HEK293 (cell line): ENCODE measurements around the gene COMMD7.

Experiments used
- CTCF ChIA-PET: fragments of 350-600 bp; formaldehyde crosslinking; extraction: SDS; loops from one replicate; lab custom pipeline; 2021; ENCODE audit warnings: antibody characterized with exemption; lab: Yijun Ruan, JAX
- POLR2A ChIA-PET: fragments of 300-600 bp; formaldehyde crosslinking; extraction: SDS; loops from one replicate; lab custom pipeline; 2020; ENCODE audit warnings: antibody characterized with exemption, inconsistent platforms; lab: Yijun Ruan, JAX
- H3K27ac ChIP-seq: fragments of 200-500 bp; sonication (Bioruptor generic); 2 replicates; pipeline ENCODE4 v1.5.1; 2014; ENCODE audit warnings: low read depth, low read length, control low read depth, inconsistent platforms; ENCODE audit errors: extremely low read depth
- H3K36me3 ChIP-seq, 2 experiments: fragments of 200-500 bp in 1 of 2; sonication (Bioruptor generic) in 1 of 2; 1 replicate in 1 of 2; 2 replicates in 1 of 2; pipeline ENCODE4 v1.5.1; 2014 to 2017; ENCODE audit warnings: inconsistent platforms in 2 of 2, low read length in 2 of 2; ENCODE audit not compliant: control insufficient read depth in 2 of 2, insufficient read depth in 1 of 2
- H3K4me1 ChIP-seq: fragments of 200-500 bp; sonication (Bioruptor generic); 2 replicates; pipeline ENCODE4 v1.5.1; 2014; ENCODE audit warnings: mild to moderate bottlenecking, low read length, inconsistent platforms; ENCODE audit not compliant: control insufficient read depth, insufficient read depth
- H3K4me3 ChIP-seq: 2 replicates; pipeline ENCODE4 v1.5.1; 2011; ENCODE audit warnings: low read depth, mild to moderate bottlenecking, control low read depth, low read length, moderate library complexity
- H3K9me3 ChIP-seq: fragments of 200-500 bp; sonication (Bioruptor generic); 2 replicates; pipeline ENCODE4 v1.5.1; 2014; ENCODE audit warnings: low read depth, low read length, inconsistent platforms; ENCODE audit not compliant: control insufficient read depth, insufficient read depth
- KLF16 ChIP-seq: fragments of 450-650 bp; formaldehyde crosslinking; IDR thresholded peaks from 2 replicates; pipeline ENCODE4 v1.5.1; 2017; ENCODE audit warnings: missing biosample characterization, missing genetic modification characterization
- KLF8 ChIP-seq: fragments of 450-650 bp; formaldehyde crosslinking; IDR thresholded peaks from 2 replicates; pipeline ENCODE4 v1.5.1; 2016; ENCODE audit warnings: missing biosample characterization, missing genetic modification characterization
- PRDM10 ChIP-seq: fragments of 450-650 bp; formaldehyde crosslinking; IDR thresholded peaks from 2 replicates; pipeline ENCODE4 v1.5.1; 2016; ENCODE audit warnings: missing biosample characterization, missing genetic modification characterization
- SP3 ChIP-seq: fragments of 450-650 bp; formaldehyde crosslinking; IDR thresholded peaks from 2 replicates; pipeline ENCODE4 v1.5.1; 2016; ENCODE audit warnings: missing biosample characterization, missing genetic modification characterization
- ZBTB1 ChIP-seq: fragments of 450-650 bp; formaldehyde crosslinking; IDR thresholded peaks from 2 replicates; pipeline ENCODE4 v1.5.1; 2016; ENCODE audit warnings: missing biosample characterization, missing genetic modification characterization
- ZNF26 ChIP-seq: fragments of 450-650 bp; formaldehyde crosslinking; IDR thresholded peaks from 2 replicates; pipeline ENCODE4 v1.5.1; 2016; ENCODE audit warnings: missing biosample characterization, missing genetic modification characterization
- ZNF354C ChIP-seq: fragments of 450-650 bp; formaldehyde crosslinking; IDR thresholded peaks from 2 replicates; pipeline ENCODE4 v1.5.1; 2016; ENCODE audit warnings: missing biosample characterization, missing genetic modification characterization, low read depth, borderline replicate concordance
- ZNF433 ChIP-seq: fragments of 450-650 bp; formaldehyde crosslinking; IDR thresholded peaks from 2 replicates; pipeline ENCODE4 v1.5.1; 2016; ENCODE audit warnings: missing biosample characterization, missing genetic modification characterization, low read depth
- ZNF530 ChIP-seq: fragments of 450-650 bp; formaldehyde crosslinking; IDR thresholded peaks from 2 replicates; pipeline ENCODE4 v1.5.1; 2016; ENCODE audit warnings: low read depth, missing biosample characterization, missing genetic modification characterization
- ZNF558 ChIP-seq: fragments of 450-650 bp; formaldehyde crosslinking; IDR thresholded peaks from 2 replicates; pipeline ENCODE4 v1.5.1; 2016; ENCODE audit warnings: missing biosample characterization, missing genetic modification characterization
- ZNF639 ChIP-seq: fragments of 450-650 bp; formaldehyde crosslinking; IDR thresholded peaks from 2 replicates; pipeline ENCODE4 v1.5.1; 2016; ENCODE audit warnings: missing biosample characterization, missing genetic modification characterization
- ZNF664 ChIP-seq: fragments of 450-650 bp; formaldehyde crosslinking; IDR thresholded peaks from 2 replicates; pipeline ENCODE4 v1.5.1; 2016; ENCODE audit warnings: missing biosample characterization, missing genetic modification characterization
- ZNF670 ChIP-seq: fragments of 450-650 bp; formaldehyde crosslinking; IDR thresholded peaks from 2 replicates; pipeline ENCODE4 v1.5.1; 2016; ENCODE audit warnings: missing biosample characterization, missing genetic modification characterization, low read depth
- ZNF837 ChIP-seq: fragments of 450-650 bp; formaldehyde crosslinking; IDR thresholded peaks from 2 replicates; pipeline ENCODE4 v1.5.1; 2016; ENCODE audit warnings: missing biosample characterization, missing genetic modification characterization
- TF ChIP-seq, protein P1 (sequence below): fragments of 450-650 bp; formaldehyde crosslinking; IDR thresholded peaks from 2 replicates; pipeline ENCODE4 v1.5.1; 2017; ENCODE audit warnings: missing biosample characterization, missing genetic modification characterization
- TF ChIP-seq, protein P2 (sequence below): fragments of 450-650 bp; IDR thresholded peaks from 2 replicates; pipeline ENCODE4 v1.5.1; 2018; ENCODE audit warnings: missing biosample characterization, mild to moderate bottlenecking, missing genetic modification characterization

The COMMD7 gene

DNA sequence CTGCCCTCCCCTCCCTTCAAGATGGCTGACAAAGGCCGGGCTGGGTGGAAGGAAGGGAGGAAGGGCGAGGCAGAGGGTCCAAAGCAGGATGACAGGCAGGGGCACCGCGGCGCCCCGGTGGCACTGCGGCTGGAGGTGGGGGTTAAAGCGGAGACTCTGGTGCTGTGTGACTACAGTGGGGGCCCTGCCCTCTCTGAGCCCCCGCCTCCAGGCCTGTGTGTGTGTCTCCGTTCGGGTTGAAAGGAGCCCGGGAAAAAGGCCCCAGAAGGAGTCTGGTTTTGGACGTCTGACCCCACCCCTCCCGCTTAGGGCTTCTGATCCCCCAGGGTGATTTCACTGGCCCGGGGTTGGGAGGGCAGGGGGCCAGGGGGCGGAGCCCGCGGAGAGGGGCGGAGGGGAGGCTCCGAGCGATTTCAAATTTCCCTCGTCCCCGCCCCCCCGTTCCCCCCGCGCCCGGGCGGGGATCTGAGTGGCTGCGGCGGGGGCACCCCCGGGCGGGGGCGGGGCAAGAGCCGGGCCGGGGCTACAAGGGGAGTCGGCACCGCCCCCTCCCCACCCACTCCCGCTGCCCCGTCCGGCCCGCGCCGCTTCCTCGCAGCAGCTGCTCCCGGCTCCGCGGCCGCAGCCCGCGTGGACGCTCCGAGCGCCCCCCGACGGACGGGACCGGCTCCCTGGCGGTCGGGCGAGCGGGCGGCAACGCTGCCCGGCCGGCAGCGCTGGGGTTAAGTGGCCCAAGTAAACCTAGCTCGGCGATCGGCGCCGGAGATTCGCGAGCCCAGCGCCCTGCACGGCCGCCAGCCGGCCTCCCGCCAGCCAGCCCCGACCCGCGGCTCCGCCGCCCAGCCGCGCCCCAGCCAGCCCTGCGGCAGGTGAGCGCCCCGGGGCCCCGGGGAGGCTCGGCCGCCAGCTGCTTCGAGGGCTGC, 18.8 kb upstream of the COMMD7 start, which contains the start of gene DNMT3B (continued):
- TF ChIP-seq PRDM10, result peak; percentile 72
- TF ChIP-seq ZNF26 (tag by site-specific recombination), result no peak

DNA sequence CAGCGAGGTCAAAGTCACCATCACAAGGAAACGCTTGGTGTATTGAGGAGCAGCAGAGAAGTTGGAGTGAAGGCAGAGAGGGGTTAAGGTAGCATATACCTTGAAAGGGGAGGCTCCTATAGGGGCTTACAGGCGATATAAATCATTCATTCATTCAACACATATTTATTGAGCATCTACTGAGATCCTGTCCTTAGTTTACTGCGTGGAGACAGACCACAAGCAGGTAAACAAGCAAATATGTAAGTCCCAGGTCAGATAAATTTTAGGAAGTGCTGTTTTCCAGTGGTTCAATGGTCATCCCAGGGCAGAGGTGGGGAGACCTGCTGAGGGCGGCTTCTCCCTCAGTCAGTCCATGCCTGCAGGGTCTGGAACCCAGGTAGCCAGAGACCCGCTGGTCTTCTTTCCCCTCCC, 18.2 kb upstream of the COMMD7 start:
- peak overlapping the region; percentile 77 for H3K4me3 ChIP-seq
- TF ChIP-seq, protein P1, sequence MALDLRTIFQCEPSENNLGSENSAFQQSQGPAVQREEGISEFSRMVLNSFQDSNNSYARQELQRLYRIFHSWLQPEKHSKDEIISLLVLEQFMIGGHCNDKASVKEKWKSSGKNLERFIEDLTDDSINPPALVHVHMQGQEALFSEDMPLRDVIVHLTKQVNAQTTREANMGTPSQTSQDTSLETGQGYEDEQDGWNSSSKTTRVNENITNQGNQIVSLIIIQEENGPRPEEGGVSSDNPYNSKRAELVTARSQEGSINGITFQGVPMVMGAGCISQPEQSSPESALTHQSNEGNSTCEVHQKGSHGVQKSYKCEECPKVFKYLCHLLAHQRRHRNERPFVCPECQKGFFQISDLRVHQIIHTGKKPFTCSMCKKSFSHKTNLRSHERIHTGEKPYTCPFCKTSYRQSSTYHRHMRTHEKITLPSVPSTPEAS (tag by site-specific recombination), result no peak
- TF ChIP-seq ZNF670 (tag by site-specific recombination) (no peak), ZNF530 (no peak), ZNF433 (tag by site-specific recombination) (no peak), ZNF837 (tag by site-specific recombination) (no peak), ZNF664 (peak; percentile 92), ZBTB1 (no peak), ZNF639 (tag by site-specific recombination) (no peak)
- TF ChIP-seq, all 188 proteins: peak for 1
- peak overlapping the region; percentile 43 for H3K27ac ChIP-seq
- CTCF ChIA-PET, result interaction anchor here (2.1 kb wide), 1 partner anchor 17 kb away, joined by 11 read pairs; no protein-coding TSS in a partner anchor
- H3K36me3 ChIP-seq, result no peaks in the 10 kb centered on the region; a peak in 1 of 3 replicates
- POLR2A ChIA-PET, result no interaction called here
- no peaks in the 10 kb centered on the region for H3K9me3 ChIP-seq
- no peaks in the 10 kb centered on the region for H3K4me1 ChIP-seq

DNA sequence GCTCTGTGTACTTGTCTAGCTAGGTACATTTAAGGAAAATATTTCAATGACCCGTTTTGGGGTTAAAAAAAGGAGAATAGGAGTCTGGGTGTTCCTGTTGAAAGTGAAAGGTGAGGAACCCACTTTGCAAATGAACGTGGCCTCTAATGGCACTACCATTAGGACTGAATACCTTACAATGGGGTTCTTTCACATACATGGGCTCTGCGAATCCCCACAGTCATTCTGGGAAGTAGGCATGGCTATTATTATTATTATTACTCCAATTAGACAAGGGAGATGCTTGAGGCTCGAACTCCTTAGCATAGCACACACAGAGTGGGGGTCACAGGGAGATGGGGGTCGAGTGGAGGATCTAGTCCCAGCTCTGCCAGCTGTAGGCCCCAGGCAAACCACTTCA, 12.9 kb upstream of the COMMD7 start:
- ChIA-PET POLR2A (no interaction called here), CTCF (no interaction called here)
- no peaks in the 10 kb centered on the region for H3K36me3 ChIP-seq
- H3K27ac ChIP-seq, result no peak overlapping the region
- TF ChIP-seq ZNF664, result no peak
- no peaks in the 10 kb centered on the region for H3K4me1 ChIP-seq
- no peaks in the 10 kb centered on the region for H3K9me3 ChIP-seq
- H3K4me3 ChIP-seq, result no peak overlapping the region

- Histone ChIP-seq H3K9me3 (no peaks in the 10 kb centered on the region), H3K27ac (no peak overlapping the region), H3K36me3 (no peaks in the 10 kb centered on the region)
- TF ChIP-seq ZNF354C (tag by site-specific recombination) (no peak), SP3 (no peak), ZNF558 (no peak), KLF16 (tag by site-specific recombination) (no peak), KLF8 (no peak), ZNF433 (tag by site-specific recombination) (no peak)
- TF ChIP-seq, protein P2, sequence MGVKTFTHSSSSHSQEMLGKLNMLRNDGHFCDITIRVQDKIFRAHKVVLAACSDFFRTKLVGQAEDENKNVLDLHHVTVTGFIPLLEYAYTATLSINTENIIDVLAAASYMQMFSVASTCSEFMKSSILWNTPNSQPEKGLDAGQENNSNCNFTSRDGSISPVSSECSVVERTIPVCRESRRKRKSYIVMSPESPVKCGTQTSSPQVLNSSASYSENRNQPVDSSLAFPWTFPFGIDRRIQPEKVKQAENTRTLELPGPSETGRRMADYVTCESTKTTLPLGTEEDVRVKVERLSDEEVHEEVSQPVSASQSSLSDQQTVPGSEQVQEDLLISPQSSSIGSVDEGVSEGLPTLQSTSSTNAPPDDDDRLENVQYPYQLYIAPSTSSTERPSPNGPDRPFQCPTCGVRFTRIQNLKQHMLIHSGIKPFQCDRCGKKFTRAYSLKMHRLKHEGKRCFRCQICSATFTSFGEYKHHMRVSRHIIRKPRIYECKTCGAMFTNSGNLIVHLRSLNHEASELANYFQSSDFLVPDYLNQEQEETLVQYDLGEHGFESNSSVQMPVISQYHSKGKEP (tag by site-specific recombination), result no peak
- TF ChIP-seq, all 188 proteins: peak for 0
- Histone ChIP-seq H3K4me1 (no peaks in the 10 kb centered on the region), H3K4me3 (no peak overlapping the region)
- ChIA-PET CTCF (no interaction called here), POLR2A (interaction anchor here (1.3 kb wide), 1 partner anchor 9 kb away, joined by 8 read pairs; the partner anchor contains the start of gene DNMT3B)
These were observed 10.5 kb upstream of the COMMD7 start for GRCh38 chr20:32753731-32754130.
